GM12892 (cell line): Measurements from ENCODE around the gene POLR1D.

Source experiments
- POLR2A ChIP-seq: IDR thresholded peaks from 2 replicates; pipeline ENCODE4 v1.6.1; 2011; ENCODE audit warnings: low read depth, low read length, control low read depth
- POLR2AphosphoS5 ChIP-seq: IDR thresholded peaks from 2 replicates; pipeline ENCODE4 v1.6.1; 2011; ENCODE audit warnings: low read depth, low read length, control low read depth

DNA sequence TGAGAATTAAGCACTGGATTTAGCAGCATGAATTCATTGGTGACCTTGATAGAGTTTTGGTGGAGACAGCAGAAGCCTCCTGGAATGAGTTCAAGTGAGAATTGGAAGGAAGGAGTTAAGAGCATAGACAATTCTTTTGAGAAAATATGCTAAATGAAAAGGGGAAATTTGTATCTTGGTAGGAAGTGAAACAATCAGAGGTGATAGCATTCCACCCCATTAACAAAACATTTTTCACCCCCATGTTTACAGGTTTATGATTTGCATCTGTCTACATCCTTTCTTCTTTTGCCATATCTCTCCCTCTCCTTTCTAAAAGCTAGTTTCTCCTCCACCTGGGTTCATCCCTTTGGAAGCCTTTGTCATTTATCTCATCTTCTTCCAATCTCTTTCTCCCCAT, 28.8 kb upstream of the POLR1D start:
- TF ChIP-seq POLR2AphosphoS5 (no peak), POLR2A (no peak)
